Nephron progenitor cell (in vitro differentiated cells): ENCODE data around the gene PLEKHM3.

Experiments
- DNase-seq: peaks from one replicate; pipeline ENCODE4 v3.0.0; 2021
- H3K27ac Mint-ChIP-seq: 2 replicates; pipeline ENCODE4 v1.8.0; 2021; ENCODE audit warnings: mild to moderate bottlenecking, moderate library complexity, mixed read lengths
- H3K27me3 Mint-ChIP-seq: 2 replicates; pipeline ENCODE4 v1.8.0; 2021; ENCODE audit warnings: mild to moderate bottlenecking, low read depth, mixed read lengths; ENCODE audit not compliant: poor library complexity
- H3K36me3 Mint-ChIP-seq: 2 replicates; pipeline ENCODE4 v1.8.0; 2021; ENCODE audit warnings: low read depth, mixed read lengths
- H3K4me1 Mint-ChIP-seq: 2 replicates; pipeline ENCODE4 v1.8.0; 2021; ENCODE audit warnings: mixed read lengths
- H3K4me3 Mint-ChIP-seq: 2 replicates; pipeline ENCODE4 v1.8.0; 2021; ENCODE audit warnings: mild to moderate bottlenecking, moderate library complexity, mixed read lengths
- H3K9me3 Mint-ChIP-seq: 2 replicates; pipeline ENCODE4 v1.8.0; 2021; ENCODE audit warnings: mild to moderate bottlenecking, moderate library complexity, mixed read lengths
- TF ChIP-seq, protein P1 (sequence below): fragments of 200-600 bp; sonication (generic); IDR thresholded peaks from 2 replicates; pipeline ENCODE4 v1.5.0; 2021; ENCODE audit warnings: antibody characterized with exemption

The PLEKHM3 gene

DNA sequence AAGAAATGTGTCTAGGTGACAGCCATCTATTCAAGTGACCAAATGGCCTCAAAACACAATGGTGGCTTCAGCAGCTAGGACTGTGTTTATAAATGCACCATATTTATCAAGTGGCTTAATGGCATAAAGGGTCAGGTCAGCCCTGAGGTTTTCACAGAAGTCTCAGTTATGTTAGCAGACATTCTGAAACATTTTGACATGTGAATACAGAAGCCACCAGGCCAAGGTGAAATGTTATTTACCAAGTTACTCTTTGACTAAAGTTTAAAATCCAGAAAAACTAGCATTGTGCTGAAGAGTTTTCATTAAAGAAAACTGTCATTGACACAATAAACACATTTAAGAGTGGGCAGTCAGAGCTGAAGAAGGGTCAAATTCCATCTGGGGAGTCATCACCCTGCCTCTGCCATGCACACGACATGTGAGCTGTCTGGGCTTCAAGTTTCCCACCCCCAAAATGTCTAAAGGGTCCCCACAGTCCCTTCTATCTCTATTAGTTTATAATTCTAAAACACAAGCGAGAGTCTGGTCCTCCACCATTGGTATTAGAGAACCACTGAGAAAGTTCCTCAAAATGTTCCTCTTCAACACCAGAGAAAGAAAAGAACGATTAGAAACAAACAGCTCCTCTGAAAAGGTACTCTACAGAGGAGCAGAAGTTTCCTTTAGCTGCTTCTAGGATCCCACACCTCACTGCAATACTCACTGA lies 178.1 kb downstream of the PLEKHM3 start:
- TF ChIP-seq, protein P1, sequence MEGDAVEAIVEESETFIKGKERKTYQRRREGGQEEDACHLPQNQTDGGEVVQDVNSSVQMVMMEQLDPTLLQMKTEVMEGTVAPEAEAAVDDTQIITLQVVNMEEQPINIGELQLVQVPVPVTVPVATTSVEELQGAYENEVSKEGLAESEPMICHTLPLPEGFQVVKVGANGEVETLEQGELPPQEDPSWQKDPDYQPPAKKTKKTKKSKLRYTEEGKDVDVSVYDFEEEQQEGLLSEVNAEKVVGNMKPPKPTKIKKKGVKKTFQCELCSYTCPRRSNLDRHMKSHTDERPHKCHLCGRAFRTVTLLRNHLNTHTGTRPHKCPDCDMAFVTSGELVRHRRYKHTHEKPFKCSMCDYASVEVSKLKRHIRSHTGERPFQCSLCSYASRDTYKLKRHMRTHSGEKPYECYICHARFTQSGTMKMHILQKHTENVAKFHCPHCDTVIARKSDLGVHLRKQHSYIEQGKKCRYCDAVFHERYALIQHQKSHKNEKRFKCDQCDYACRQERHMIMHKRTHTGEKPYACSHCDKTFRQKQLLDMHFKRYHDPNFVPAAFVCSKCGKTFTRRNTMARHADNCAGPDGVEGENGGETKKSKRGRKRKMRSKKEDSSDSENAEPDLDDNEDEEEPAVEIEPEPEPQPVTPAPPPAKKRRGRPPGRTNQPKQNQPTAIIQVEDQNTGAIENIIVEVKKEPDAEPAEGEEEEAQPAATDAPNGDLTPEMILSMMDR, result no peak
- no peak for DNase-seq
- Mint-ChIP-seq H3K27me3 (peaks cover 4% of the 10 kb centered on the region), H3K27ac (peak overlapping the region; percentile 96), H3K9me3 (no peaks in the 10 kb centered on the region), H3K4me1 (peaks cover 34% of the 10 kb centered on the region), H3K4me3 (no peak overlapping the region), H3K36me3 (no peaks in the 10 kb centered on the region)

DNA sequence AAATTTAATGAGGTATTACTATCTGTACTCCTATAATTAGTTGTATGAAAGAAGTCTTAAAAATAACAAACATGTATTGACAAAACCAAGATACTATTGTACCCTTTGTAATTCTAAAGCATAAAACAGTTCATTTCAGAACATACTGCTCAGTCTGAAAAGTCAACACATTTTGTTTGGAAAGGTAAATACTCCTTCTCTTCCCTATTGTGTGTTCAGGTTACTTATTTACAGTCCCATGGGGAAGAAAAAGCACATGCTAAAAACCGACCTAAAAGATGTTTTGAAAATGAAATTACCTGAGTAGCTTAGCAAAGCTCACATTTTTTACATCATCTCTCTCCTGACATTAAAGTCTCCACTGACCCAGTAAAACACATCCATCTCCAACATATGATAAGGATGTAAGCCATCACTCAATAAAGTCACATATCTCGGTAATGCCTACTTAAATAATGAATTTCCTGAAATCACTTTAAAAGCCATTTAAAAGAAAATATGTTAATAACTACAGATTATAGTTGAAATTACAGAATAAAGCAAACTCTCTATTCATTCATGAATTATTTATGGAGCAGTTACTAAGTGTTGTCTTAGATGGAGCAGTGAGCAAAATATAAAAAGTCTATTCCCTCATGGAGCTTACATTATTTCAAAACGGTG lies 180.0 kb downstream of the PLEKHM3 start:
- no peaks in the 10 kb centered on the region for H3K27me3 Mint-ChIP-seq
- H3K4me3 Mint-ChIP-seq, result no peak overlapping the region
- no peaks in the 10 kb centered on the region for H3K36me3 Mint-ChIP-seq
- H3K9me3 Mint-ChIP-seq, result no peaks in the 10 kb centered on the region
- no peak overlapping the region for H3K27ac Mint-ChIP-seq
- TF ChIP-seq, protein P1, result no peak
- peaks cover 28% of the 10 kb centered on the region for H3K4me1 Mint-ChIP-seq
- DNase-seq, result no peak

DNA sequence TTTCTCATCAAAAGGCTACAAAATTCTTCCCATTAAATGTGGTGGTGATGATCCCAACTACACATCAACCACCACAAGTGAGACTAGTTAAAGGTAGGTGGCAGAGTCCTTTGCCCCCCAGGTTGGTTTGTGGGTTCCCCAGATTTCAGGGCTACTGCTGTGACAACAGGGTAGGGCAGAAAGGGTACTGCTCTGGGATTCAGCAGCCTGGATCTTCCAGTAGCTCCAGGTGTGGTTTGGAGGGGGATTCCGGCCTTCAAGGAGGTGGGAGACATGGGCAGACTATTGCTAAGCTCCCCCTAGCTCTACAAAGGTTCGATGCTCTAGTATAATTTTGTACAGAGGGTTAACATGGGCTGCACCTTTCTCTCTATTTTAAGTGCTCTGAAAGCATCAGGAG lies 180.7 kb downstream of the PLEKHM3 start:
- Mint-ChIP-seq H3K27ac (no peak overlapping the region), H3K4me1 (peaks cover 21% of the 10 kb centered on the region), H3K9me3 (no peaks in the 10 kb centered on the region), H3K4me3 (no peak overlapping the region), H3K27me3 (no peaks in the 10 kb centered on the region), H3K36me3 (no peaks in the 10 kb centered on the region)
- DNase-seq, result no peak
- TF ChIP-seq, protein P1, result no peak

DNA sequence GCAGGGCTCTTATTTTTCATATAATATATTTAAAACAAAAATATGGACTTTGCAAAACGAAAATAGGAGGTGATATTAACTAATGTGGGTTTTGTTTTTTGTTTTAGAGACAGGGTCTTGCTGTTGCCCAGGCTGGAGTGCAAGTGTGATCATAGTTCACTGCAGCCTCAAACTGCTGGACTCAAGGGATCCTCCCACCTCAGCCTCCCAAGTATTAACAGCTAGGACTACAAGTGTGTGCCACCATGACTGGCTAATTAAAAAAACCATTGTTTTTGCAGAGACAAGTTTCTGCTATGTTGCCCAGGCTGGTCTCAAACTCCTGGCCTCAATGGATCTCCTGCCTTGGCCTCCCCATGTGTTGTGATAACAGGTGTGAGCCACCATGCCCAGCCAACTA lies 185.2 kb downstream of the PLEKHM3 start:
- H3K36me3 Mint-ChIP-seq, result no peaks in the 10 kb centered on the region
- no peak overlapping the region for H3K4me3 Mint-ChIP-seq
- peaks cover 11% of the 10 kb centered on the region for H3K4me1 Mint-ChIP-seq
- TF ChIP-seq, protein P1, result no peak
- no peaks in the 10 kb centered on the region for H3K27me3 Mint-ChIP-seq
- H3K27ac Mint-ChIP-seq, result no peak overlapping the region
- DNase-seq, result no peak
- H3K9me3 Mint-ChIP-seq, result no peaks in the 10 kb centered on the region

DNA sequence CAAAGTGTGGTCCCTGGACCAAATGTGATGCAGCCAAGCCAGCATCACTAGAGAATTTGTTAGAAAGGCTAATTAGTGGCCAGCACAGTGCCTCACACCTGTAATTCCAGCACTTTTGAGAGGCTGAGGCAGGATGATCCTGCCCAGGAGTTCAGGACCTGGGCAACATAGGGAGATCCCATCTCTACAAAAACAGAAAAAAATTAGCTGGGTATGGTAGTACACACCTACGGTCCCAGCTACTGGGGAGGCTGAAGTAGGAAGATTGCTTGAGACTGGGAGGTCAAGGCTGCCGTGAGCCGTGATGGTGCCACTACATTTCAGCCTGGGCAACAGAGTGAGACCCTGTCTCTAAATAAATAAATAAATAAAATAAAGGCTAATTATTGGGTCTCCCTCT lies 185.8 kb downstream of the PLEKHM3 start:
- TF ChIP-seq, protein P1, result no peak
- Mint-ChIP-seq H3K4me3 (no peak overlapping the region), H3K36me3 (no peaks in the 10 kb centered on the region), H3K27ac (no peak overlapping the region), H3K4me1 (peaks cover 11% of the 10 kb centered on the region), H3K27me3 (no peaks in the 10 kb centered on the region), H3K9me3 (no peaks in the 10 kb centered on the region)
- DNase-seq, result no peak

DNA sequence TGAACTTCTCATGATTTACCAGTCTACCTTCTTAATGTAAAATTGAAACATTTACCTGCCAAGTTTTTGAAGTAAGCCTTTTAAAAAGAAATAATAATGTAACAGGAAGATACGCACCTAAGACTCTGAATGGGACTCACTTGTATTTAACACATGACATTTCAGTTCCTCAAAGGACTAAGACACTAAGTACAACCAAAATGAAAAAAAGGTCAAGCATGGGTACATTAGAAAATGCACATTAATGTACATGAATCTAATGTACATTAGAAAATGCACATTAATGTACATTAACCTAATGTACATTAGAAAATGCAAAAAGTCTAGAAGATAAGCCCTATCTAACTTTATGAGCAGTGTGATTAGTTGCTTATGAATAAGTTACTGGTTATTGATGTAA lies 186.3 kb downstream of the PLEKHM3 start:
- H3K9me3 Mint-ChIP-seq, result no peaks in the 10 kb centered on the region
- peaks cover 11% of the 10 kb centered on the region for H3K4me1 Mint-ChIP-seq
- H3K27me3 Mint-ChIP-seq, result no peaks in the 10 kb centered on the region
- no peak overlapping the region for H3K27ac Mint-ChIP-seq
- no peak for DNase-seq
- H3K4me3 Mint-ChIP-seq, result no peak overlapping the region
- TF ChIP-seq, protein P1, result no peak
- no peaks in the 10 kb centered on the region for H3K36me3 Mint-ChIP-seq
